Measurements from ENCODE around the gene SLC17A1.

The SLC17A1 gene

DNA sequence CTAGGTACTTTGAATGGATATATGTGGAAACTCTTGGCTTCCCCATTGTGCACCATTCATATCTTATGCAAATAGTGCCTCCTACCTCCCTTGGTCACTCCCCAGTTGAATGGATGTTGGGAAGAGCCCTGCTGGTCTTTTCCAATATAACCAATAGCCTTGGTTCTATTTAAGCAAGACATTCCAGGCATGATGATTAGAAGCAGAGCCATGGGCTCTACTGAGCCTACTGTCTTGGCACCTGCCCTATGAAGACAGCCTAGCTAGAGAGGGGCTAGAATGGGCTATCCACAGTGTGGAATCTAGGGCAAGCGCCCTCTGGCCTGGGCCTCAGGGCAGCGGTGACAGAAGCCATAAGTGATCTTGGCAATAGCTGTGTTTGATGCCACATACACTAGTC, 15.6 kb downstream of the SLC17A1 start:
- H3K9me2 ChIP-seq (replicated peaks; ENCODE audit: insufficient read depth, low read length), result no peaks in the 10 kb centered on the region
- H3K9ac ChIP-seq (ENCODE audit: low read length), result no peak overlapping the region
- TF ChIP-seq EZH2phosphoT487 (conservative IDR thresholded peaks at IDR 0.05; ENCODE audit: low read length), result no peak
- TF ChIP-seq, protein P1, sequence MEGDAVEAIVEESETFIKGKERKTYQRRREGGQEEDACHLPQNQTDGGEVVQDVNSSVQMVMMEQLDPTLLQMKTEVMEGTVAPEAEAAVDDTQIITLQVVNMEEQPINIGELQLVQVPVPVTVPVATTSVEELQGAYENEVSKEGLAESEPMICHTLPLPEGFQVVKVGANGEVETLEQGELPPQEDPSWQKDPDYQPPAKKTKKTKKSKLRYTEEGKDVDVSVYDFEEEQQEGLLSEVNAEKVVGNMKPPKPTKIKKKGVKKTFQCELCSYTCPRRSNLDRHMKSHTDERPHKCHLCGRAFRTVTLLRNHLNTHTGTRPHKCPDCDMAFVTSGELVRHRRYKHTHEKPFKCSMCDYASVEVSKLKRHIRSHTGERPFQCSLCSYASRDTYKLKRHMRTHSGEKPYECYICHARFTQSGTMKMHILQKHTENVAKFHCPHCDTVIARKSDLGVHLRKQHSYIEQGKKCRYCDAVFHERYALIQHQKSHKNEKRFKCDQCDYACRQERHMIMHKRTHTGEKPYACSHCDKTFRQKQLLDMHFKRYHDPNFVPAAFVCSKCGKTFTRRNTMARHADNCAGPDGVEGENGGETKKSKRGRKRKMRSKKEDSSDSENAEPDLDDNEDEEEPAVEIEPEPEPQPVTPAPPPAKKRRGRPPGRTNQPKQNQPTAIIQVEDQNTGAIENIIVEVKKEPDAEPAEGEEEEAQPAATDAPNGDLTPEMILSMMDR (IDR thresholded peaks at IDR 0.05; ENCODE audit: insufficient read depth, low read length, poor library complexity, severe bottlenecking), result no peak
- no peak overlapping the region for H3K4me3 ChIP-seq (ENCODE audit: insufficient read depth, low read length, poor library complexity, severe bottlenecking)
- no peaks in the 10 kb centered on the region for H4K20me1 ChIP-seq (ENCODE audit: low read depth, low read length)
- H3K4me2 ChIP-seq (ENCODE audit: low read depth, low read length, poor library complexity, severe bottlenecking), result no peak overlapping the region
- no peak overlapping the region for H3K27ac ChIP-seq (ENCODE audit: low read depth, low read length)
- no peaks in the 10 kb centered on the region for H3K27me3 ChIP-seq (ENCODE audit: low read length)
- no peaks in the 10 kb centered on the region for H3K79me2 ChIP-seq (ENCODE audit: insufficient read depth, low read length)
- H3K36me3 ChIP-seq (ENCODE audit: low read length), result no peaks in the 10 kb centered on the region
- H2AFZ ChIP-seq (ENCODE audit: low read depth, low read length, severe bottlenecking), result no peak overlapping the region
- H3F3A ChIP-seq (ENCODE audit: insufficient read depth), result no peaks in the 10 kb centered on the region
- H3K9me3 ChIP-seq (ENCODE audit: insufficient read depth, low read length), result no peaks in the 10 kb centered on the region

DNA sequence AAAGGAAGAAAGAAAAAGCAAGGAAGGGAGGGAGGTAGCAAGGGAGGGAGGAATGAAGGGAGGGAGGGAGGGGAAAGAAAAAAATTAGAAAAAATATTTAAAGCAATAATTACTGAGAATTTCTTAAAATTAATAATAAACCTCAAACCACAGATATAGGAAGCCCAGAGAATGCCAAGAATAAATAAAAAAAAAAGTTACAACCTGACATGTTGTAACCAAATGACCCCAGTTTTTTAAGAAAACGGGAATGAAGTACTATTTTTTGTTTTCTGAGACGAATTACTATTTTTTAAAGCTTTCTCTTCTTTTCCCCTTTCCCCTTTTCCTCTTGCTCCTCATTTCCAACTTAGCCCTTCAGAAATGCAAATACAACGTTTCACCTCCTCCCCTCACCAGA, 16.7 kb downstream of the SLC17A1 start:
- Histone ChIP-seq H3K9me3 (ENCODE audit: insufficient read depth, low read length) (no peaks in the 10 kb centered on the region), H3K9ac (ENCODE audit: low read length) (no peak overlapping the region), H3K36me3 (ENCODE audit: low read length) (no peaks in the 10 kb centered on the region), H3K4me3 (ENCODE audit: insufficient read depth, low read length, poor library complexity, severe bottlenecking) (no peak overlapping the region), H4K20me1 (ENCODE audit: low read depth, low read length) (no peaks in the 10 kb centered on the region), H3K4me2 (ENCODE audit: low read depth, low read length, poor library complexity, severe bottlenecking) (no peak overlapping the region), H3K79me2 (ENCODE audit: insufficient read depth, low read length) (no peaks in the 10 kb centered on the region), H3K27me3 (ENCODE audit: low read length) (no peaks in the 10 kb centered on the region), H3K9me2 (replicated peaks; ENCODE audit: insufficient read depth, low read length) (no peaks in the 10 kb centered on the region), H2AFZ (ENCODE audit: low read depth, low read length, severe bottlenecking) (no peak overlapping the region), H3F3A (ENCODE audit: insufficient read depth) (no peaks in the 10 kb centered on the region), H3K27ac (ENCODE audit: low read depth, low read length) (no peak overlapping the region)
- TF ChIP-seq EZH2phosphoT487 (conservative IDR thresholded peaks at IDR 0.05; ENCODE audit: low read length), result no peak
- TF ChIP-seq, protein P1 (IDR thresholded peaks at IDR 0.05; ENCODE audit: insufficient read depth, low read length, poor library complexity, severe bottlenecking), result no peak

DNA sequence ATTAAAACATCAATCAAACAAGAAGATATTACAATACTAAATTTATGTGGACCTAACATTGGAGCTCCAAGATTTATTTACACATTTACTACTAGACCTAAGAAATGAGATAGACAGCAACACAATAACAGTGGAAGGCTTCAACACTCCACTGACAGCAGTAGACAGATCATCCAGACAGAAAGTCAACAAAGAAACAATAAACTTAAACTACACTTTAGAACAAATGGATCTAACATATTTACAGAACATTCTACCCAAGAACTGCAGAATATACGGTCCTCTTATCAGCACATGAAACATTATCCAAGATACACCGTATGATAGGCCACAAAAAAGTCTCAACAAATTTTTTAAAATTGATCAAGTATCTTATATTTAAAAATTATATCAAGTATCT, 27.0 kb downstream of the SLC17A1 start:
- Histone ChIP-seq H3K27ac (ENCODE audit: low read depth, low read length) (no peak overlapping the region), H3K4me2 (ENCODE audit: low read depth, low read length, poor library complexity, severe bottlenecking) (no peak overlapping the region), H3F3A (ENCODE audit: insufficient read depth) (no peaks in the 10 kb centered on the region), H4K20me1 (ENCODE audit: low read depth, low read length) (no peaks in the 10 kb centered on the region), H2AFZ (ENCODE audit: low read depth, low read length, severe bottlenecking) (no peak overlapping the region), H3K9me2 (replicated peaks; ENCODE audit: insufficient read depth, low read length) (no peaks in the 10 kb centered on the region), H3K9ac (ENCODE audit: low read length) (no peak overlapping the region), H3K27me3 (ENCODE audit: low read length) (no peaks in the 10 kb centered on the region), H3K79me2 (ENCODE audit: insufficient read depth, low read length) (no peaks in the 10 kb centered on the region), H3K9me3 (ENCODE audit: insufficient read depth, low read length) (no peaks in the 10 kb centered on the region), H3K4me3 (ENCODE audit: insufficient read depth, low read length, poor library complexity, severe bottlenecking) (no peak overlapping the region), H3K36me3 (ENCODE audit: low read length) (no peaks in the 10 kb centered on the region)
- TF ChIP-seq EZH2phosphoT487 (conservative IDR thresholded peaks at IDR 0.05; ENCODE audit: low read length), result no peak
- TF ChIP-seq, protein P1 (IDR thresholded peaks at IDR 0.05; ENCODE audit: insufficient read depth, low read length, poor library complexity, severe bottlenecking), result no peak
